Hepatocyte (in vitro differentiated cells): Measurements from ENCODE around the gene C14orf93. TPM values are rescaled to one million over a fixed set of nuclear protein-coding genes. Genes with fewer than 3 reads are reported as not detected.

Experiments used
- DNase-seq: peaks from one replicate; pipeline ENCODE4 v3.0.0-alpha.2; 2016; ENCODE audit warnings: low spot score
- H2AFZ ChIP-seq: fragments of 200-600 bp; sonication (generic); 2 replicates; pipeline ENCODE4 v1.6.0; 2016; ENCODE audit warnings: antibody characterized with exemption, mild to moderate bottlenecking
- H3K27ac ChIP-seq: fragments of 200-600 bp; sonication (generic); 2 replicates; pipeline ENCODE4 v1.5.1; 2016; ENCODE audit warnings: mild to moderate bottlenecking
- H3K27me3 ChIP-seq: fragments of 200-600 bp; sonication (generic); 2 replicates; pipeline ENCODE4 v1.6.1; 2016
- H3K36me3 ChIP-seq: fragments of 200-600 bp; sonication (generic); replicated peaks from 2 replicates; pipeline ENCODE4 v1.5.1; 2016; ENCODE audit warnings: low read depth; ENCODE audit not compliant: insufficient read depth
- H3K4me1 ChIP-seq: fragments of 200-600 bp; sonication (generic); 2 replicates; pipeline ENCODE4 v1.5.1; 2016; ENCODE audit warnings: mild to moderate bottlenecking, moderate library complexity; ENCODE audit not compliant: insufficient read depth
- H3K4me2 ChIP-seq: fragments of 200-600 bp; sonication (generic); 2 replicates; pipeline ENCODE4 v1.6.0; 2016
- H3K4me3 ChIP-seq: fragments of 200-600 bp; sonication (generic); 2 replicates; pipeline ENCODE4 v1.5.1; 2016; ENCODE audit warnings: mild to moderate bottlenecking
- H3K79me2 ChIP-seq: fragments of 200-600 bp; sonication (generic); 2 replicates; pipeline ENCODE4 v1.6.0; 2017; ENCODE audit warnings: mild to moderate bottlenecking
- H3K9me2 ChIP-seq: fragments of 200-600 bp; sonication (generic); replicated peaks from 2 replicates; pipeline ENCODE4 v1.6.0; 2017; ENCODE audit warnings: mild to moderate bottlenecking; ENCODE audit not compliant: insufficient read depth
- H3K9me3 ChIP-seq: fragments of 200-600 bp; sonication (generic); 2 replicates; pipeline ENCODE4 v1.5.1; 2016; ENCODE audit warnings: low read depth, mild to moderate bottlenecking
- H4K20me1 ChIP-seq: fragments of 200-600 bp; sonication (generic); 2 replicates; pipeline ENCODE4 v1.6.0; 2016; ENCODE audit warnings: mild to moderate bottlenecking; ENCODE audit not compliant: insufficient read depth, poor library complexity, severe bottlenecking
- CTCF ChIP-seq: fragments of 200-600 bp; sonication (generic); IDR thresholded peaks from 2 replicates; pipeline ENCODE4 v1.5.1; 2016; ENCODE audit warnings: antibody characterized with exemption, mild to moderate bottlenecking; ENCODE audit not compliant: poor library complexity
- EZH2 ChIP-seq: fragments of 200-600 bp; sonication (generic); IDR thresholded peaks from 2 replicates; pipeline ENCODE4 v1.6.1; 2016; ENCODE audit warnings: antibody characterized with exemption, mild to moderate bottlenecking, borderline replicate concordance
- EZH2phosphoT487 ChIP-seq: fragments of 200-600 bp; sonication (generic); IDR thresholded peaks from one replicate; pipeline ENCODE4 v1.6.1; 2018; ENCODE audit warnings: antibody characterized with exemption, mild to moderate bottlenecking, low read depth, moderate library complexity; ENCODE audit not compliant: unreplicated experiment, severe bottlenecking
- WGBS: methylation state at CpG from one replicate; pipeline ENCODE4 v1.1.6; 2016; ENCODE audit warnings: low lambda C conversion rate; ENCODE audit errors: missing lambda C conversion rate; 5-methylcytosine and 5-hydroxymethylcytosine counted together
- polyA plus RNA-seq: library from polyadenylated mRNA; unstranded; fragments of >200 nt; fragmentation: Nextera tagmentation; extraction: Ambion mirVana; gene quantifications from 2 replicates; pipeline ENCODE4 v1.2.1, GENCODE V29; 2016
- total RNA-seq: library from RNA; depleted of rRNA; stranded (reverse); fragments of >200 nt; gene quantifications from 2 replicates; pipeline ENCODE4 v1.2.3, GENCODE V29; 2014

C14orf93 gene
- total and polyA plus RNA-seq, 2 experiments from 2014 or later: 6.5 to 8.8 TPM

DNA sequence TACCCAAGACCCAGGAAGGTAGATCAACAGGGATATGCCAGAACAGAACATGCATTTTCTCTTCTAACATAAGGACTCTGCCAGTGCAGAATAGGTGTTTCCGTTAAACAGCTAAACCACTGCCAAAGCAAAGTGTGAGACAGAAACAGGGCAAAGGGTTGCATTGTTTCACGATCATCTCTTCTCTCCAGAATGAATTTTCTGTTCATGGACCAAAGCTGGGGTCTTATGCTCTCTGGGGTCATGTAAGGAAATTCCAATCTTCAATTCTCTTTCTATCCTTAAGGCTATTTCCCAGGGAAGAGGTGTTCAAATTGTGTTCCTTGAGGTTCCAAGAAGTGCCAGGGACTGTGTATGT, 13.8 kb upstream of the C14orf93 start:
- no peaks in the 10 kb centered on the region for H3K27me3 ChIP-seq
- no peak for DNase-seq
- no peak overlapping the region for H3K4me3 ChIP-seq
- no peak overlapping the region for H3K27ac ChIP-seq
- no peaks in the 10 kb centered on the region for H3K9me3 ChIP-seq
- no peaks in the 10 kb centered on the region for H4K20me1 ChIP-seq
- WGBS: 96% methylated on average over 2 of the region's 2 CpGs
- no peak for TF ChIP-seq EZH2
- H3K79me2 ChIP-seq: no peaks in the 10 kb centered on the region
- H3K4me1 ChIP-seq: peaks cover 13% of the 10 kb centered on the region
- no peaks in the 10 kb centered on the region for H3K9me2 ChIP-seq
- no peak overlapping the region for H3K4me2 ChIP-seq
- peaks cover 3% of the 10 kb centered on the region for H3K36me3 ChIP-seq
- H2AFZ ChIP-seq: no peak overlapping the region

- H3K4me1 ChIP-seq: peaks cover 13% of the 10 kb centered on the region
- DNase-seq: no peak
- H3K9me2 ChIP-seq: no peaks in the 10 kb centered on the region
- WGBS: 86% methylated on average over 8 of the region's 8 CpGs
- no peak for TF ChIP-seq EZH2
- no peak for TF ChIP-seq CTCF
- TF ChIP-seq EZH2phosphoT487: no peak
- H3K27ac ChIP-seq: no peak overlapping the region
- H3K27me3 ChIP-seq: no peaks in the 10 kb centered on the region
- H4K20me1 ChIP-seq: no peaks in the 10 kb centered on the region
- H3K9me3 ChIP-seq: no peaks in the 10 kb centered on the region
- H3K4me2 ChIP-seq: no peak overlapping the region
- H3K79me2 ChIP-seq: no peaks in the 10 kb centered on the region
- peaks cover 3% of the 10 kb centered on the region for H3K36me3 ChIP-seq
- no peak overlapping the region for H2AFZ ChIP-seq
- no peak overlapping the region for H3K4me3 ChIP-seq
These were observed 13.3 kb upstream of the C14orf93 start for GRCh38 chr14:23023022-23023794.

DNA sequence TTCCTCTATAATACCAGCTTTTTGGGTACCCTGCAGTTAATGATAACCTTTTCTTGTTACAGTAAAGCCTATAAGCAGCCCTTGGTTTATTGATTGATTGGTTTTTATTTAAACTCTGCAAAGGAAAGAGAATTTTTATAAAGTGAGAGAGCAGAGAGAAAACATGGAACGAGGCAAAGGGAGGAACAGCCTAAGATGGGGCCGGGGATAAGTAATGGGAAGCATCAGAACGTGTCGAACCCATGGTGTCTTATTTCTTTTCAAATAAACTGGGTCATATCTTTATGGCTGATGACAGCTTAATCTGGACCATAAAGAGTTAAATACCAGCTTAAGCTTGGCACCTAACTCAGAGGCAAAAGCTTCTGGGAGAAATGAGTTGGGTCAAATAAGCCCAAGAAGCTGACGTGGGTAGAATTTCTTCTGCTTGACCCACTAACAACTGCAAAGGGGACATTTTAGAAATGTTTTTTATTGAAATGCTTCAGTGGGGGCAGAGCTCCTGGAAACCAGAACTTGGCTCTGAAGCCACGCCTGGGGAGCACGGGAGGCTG, 12.0 kb upstream of the C14orf93 start:
- H3K9me2 ChIP-seq: no peaks in the 10 kb centered on the region
- no peaks in the 10 kb centered on the region for H4K20me1 ChIP-seq
- H3K4me2 ChIP-seq: no peak overlapping the region
- WGBS: 60% methylated on average over 7 of the region's 7 CpGs
- H3K4me1 ChIP-seq: peaks cover 13% of the 10 kb centered on the region
- DNase-seq: no peak
- no peaks in the 10 kb centered on the region for H3K9me3 ChIP-seq
- H3K27ac ChIP-seq: no peak overlapping the region
- H3K36me3 ChIP-seq: peaks cover 3% of the 10 kb centered on the region
- no peak for TF ChIP-seq CTCF
- no peak for TF ChIP-seq EZH2
- no peak for TF ChIP-seq EZH2phosphoT487
- H3K79me2 ChIP-seq: no peaks in the 10 kb centered on the region
- no peak overlapping the region for H2AFZ ChIP-seq
- no peaks in the 10 kb centered on the region for H3K27me3 ChIP-seq
- H3K4me3 ChIP-seq: no peak overlapping the region

DNA sequence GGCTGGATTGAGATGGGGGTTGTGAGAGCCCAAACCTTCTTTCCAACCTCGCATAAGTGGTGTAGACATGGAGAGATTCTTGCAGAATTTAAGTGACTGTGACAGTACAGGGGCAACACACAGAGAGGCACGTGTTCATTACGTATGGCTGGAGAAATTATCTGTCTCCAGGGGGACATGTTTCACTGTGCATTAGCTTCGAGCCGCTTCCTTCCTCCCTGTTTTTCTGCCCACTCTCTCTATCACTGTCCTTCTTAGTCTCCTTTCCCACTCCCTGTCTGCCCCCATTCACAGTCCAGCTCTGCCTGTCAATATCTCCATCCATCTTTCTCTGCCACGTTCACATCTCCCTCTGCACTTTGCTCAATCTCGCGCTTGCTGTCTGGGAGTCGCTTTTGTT, 11.5 kb upstream of the C14orf93 start:
- no peak overlapping the region for H3K4me3 ChIP-seq
- H2AFZ ChIP-seq: no peak overlapping the region
- no peaks in the 10 kb centered on the region for H4K20me1 ChIP-seq
- peaks cover 3% of the 10 kb centered on the region for H3K36me3 ChIP-seq
- peaks cover 13% of the 10 kb centered on the region for H3K4me1 ChIP-seq
- TF ChIP-seq CTCF (no peak), EZH2phosphoT487 (no peak), EZH2 (no peak)
- no peaks in the 10 kb centered on the region for H3K27me3 ChIP-seq
- 74% methylated on average over 9 of the region's 9 CpGs for WGBS
- H3K9me3 ChIP-seq: no peaks in the 10 kb centered on the region
- no peak for DNase-seq
- no peak overlapping the region for H3K27ac ChIP-seq
- no peaks in the 10 kb centered on the region for H3K9me2 ChIP-seq
- H3K79me2 ChIP-seq: no peaks in the 10 kb centered on the region
- no peak overlapping the region for H3K4me2 ChIP-seq
